NCI-H2196 (cell line): ENCODE measurements around the gene SEMA3G.

Experiments used
- DNase-seq: peaks from one replicate; lab custom pipeline; 2025; ENCODE audit not compliant: unreplicated experiment; lab: John Stamatoyannopoulos, UW

The SEMA3G gene

DNA sequence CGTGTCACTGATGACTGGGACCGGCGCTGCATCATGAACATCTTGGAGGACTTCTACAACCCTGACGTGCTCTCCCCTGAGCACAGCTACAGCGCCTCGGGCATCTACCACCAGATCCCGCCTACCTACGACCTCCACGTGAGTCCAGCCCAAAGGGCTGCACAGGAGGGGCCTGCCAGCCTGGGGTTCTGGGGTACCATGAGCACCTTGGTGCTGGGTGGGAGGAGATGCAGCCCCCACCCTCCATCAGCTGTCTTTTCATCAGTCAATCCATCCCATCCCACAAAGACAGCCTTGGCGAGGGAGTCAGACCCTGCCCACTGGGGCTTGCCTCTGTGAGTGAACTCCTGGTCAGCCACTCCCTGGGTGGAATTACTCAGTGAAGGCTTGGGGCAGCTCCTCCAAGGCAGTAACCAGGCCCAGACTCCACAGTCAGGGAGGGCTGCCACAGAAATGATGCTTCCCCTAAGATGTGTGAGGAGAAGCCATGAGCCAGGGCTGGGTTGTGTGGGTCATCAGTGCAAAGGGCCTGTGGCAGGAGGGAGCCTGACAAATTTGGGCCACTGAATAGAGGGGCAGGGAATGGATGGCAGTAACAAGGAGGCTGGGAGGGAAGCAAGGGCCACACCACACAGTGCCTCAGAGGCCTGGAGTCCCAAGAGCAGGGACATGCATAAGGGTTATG is 47.9 kb downstream of the SEMA3G start:
- no peak for DNase-seq

- DNase-seq: no peak
These were observed 48.6 kb downstream of the SEMA3G start for GRCh38 chr3:52396011-52396906.

DNA sequence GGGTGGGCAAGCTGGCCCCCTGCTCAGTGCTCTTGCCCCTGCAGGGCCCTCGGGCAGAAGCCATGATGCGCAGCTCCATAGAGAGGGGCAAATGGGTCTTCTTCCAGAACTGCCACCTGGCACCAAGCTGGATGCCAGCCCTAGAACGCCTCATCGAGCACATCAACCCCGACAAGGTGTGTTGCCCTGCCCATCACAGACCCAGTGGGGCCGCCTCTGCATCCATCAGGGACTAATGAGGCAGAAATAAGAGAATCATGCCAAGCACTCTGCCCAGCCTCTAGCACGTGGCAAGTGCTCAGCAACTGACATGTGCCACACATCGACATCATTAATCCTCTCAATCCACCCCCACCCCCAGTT is 49.4 kb downstream of the SEMA3G start:
- no peak for DNase-seq

DNA sequence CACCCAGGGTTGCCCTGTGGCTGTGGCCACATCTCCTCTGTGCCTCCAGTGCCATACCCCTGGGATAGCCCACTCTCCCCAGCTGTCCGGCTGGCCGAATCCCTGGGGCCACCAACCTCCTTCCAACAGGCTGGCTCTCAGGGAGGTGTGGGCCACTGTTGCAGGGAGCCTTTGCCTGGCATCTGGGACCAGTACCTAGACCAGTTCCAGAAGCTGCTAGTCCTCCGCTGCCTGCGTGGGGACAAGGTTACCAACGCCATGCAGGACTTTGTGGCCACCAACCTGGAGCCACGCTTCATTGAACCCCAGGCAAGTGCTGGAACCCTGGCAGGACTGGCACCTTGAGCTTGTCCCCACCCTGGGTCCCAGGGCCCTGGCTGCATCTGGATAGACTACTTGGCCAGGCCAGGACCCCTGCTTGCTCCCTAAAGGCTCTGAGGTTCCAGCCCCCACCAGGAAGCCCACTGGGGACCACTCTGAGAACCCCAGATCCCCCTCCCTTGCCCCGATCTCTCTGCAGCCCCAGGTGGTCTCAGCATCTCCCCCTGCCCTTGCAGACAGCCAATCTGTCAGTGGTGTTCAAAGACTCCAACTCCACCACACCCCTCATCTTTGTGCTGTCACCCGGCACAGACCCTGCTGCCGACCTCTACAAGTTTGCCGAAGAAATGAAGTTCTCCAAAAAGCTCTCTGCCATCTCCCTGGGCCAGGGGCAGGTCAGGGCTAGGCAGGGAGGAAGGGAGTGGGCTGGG is 50.0 kb downstream of the SEMA3G start:
- DNase-seq: no peak

GRCh38 chr3:52393959-52394670 is 50.8 kb downstream of the SEMA3G start:
- no peak for DNase-seq

- no peak for DNase-seq
These were observed 51.6 kb downstream of the SEMA3G start for GRCh38 chr3:52393131-52393807.

DNA sequence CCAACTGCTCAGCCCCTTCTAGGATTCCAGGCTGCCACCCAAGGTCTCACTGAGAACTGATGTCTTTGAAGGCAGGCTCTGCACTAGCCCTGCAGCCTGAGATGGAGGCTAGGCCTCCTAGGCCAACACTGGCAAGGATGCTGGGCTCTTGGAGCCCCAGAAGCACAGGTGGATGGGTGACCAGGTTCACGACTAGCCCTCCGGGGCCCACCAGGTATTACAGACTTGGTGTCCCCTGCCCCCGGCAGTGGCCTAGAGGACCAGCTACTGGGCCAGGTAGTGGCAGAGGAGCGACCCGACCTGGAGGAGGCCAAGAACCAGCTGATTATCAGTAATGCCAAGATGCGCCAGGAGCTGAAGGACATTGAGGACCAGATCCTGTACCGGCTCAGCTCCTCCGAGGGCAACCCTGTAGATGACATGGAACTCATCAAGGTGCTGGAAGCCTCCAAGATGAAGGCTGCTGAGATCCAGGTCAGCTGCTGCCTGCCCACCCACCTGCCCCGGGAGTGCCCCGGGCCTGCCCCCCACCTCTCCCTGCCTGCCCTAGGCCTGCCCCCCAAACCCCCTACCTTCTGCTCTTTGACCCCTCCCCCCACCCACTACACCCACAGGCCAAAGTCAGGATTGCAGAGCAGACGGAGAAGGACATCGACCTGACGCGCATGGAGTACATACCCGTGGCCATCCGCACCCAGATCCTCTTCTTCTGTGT is 52.5 kb downstream of the SEMA3G start:
- no peak for DNase-seq

DNA sequence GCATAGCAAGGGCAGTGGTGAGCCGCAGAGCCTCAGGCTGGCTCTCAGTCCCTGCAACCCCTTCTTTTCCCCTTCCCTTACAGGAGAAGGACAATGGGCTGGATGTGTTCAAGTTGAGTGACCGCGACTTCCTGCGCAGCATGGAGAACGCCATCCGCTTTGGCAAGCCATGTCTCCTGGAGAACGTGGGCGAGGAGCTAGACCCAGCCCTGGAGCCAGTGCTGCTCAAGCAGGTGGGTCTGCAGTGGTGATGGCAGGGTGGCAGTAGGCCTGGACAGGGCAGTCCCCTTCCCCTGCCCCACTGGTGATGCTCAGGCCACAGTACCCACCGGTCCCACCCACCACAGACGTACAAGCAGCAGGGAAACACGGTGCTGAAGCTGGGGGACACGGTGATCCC is 53.8 kb downstream of the SEMA3G start:
- DNase-seq: no peak

DNA sequence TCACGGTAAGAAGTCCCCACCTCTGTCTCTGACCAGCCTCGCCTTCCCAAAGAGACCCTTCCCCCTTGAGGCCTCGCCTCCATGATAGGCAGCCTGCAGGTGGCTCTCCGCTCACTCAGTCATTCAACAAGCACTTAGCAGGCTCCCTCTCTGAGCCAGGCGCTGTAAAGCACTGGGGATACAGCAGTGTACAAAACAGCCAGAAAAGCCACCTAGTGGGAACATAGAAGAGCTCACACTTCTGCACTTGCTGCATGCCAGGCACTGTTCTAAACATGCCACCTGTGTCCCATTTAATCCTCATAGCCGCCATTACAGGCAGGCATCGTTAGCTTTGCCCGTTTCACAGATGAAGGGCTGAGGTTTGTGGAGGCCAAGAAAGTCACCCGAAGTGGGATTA is 56.0 kb downstream of the SEMA3G start:
- DNase-seq: no peak

- DNase-seq: no peak
These were observed 56.5 kb downstream of the SEMA3G start for GRCh38 chr3:52388348-52388821.

DNA sequence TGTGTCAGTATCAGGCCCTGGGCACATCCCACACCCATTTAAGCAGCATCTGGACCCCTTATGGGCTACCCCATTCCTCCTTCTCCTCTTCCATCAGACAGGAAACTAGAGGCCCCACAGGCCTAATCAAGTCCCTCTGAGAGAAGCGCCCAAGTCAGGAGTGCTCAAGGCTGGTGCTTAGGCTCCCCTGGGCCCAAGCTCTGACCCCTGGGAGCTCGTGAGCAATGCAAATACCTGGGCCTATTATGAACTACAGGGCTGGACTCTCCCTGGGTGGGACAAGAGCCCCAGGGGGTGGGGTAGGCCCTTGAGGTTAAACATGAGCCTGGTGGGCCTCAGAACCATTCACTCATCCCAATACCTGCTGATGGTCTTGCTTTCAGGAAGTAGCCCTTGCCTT is 57.4 kb downstream of the SEMA3G start:
- no peak for DNase-seq

- DNase-seq: peak; percentile 17
These were observed 59.7 kb downstream of the SEMA3G start for GRCh38 chr3:52385157-52385556.

- no peak for DNase-seq
These were observed 60.7 kb downstream of the SEMA3G start for GRCh38 chr3:52384019-52384761.

DNA sequence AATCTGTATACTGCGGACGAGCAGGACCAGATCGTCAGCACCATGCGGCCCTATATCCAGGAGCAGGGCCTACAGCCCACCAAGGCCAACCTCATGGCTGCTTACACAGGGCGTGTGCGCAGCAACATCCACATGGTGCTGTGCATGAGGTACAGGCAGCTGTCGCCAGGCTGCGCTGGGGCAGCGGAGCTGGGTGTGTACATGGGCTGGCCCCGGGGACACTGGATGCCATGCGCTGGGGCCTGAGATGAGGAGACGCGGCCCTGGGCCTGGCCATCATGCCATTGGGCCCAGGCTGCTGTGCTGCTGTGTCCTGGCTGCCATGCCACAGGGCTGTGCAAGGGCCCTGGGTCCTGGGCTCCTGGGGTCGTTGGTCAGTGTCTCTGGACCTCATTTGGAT is 61.5 kb downstream of the SEMA3G start:
- no peak for DNase-seq
